NCI-H1930 (cell line): ENCODE measurements around the gene CASTOR2.
"Not testable (repeated sequence)": the region's sequence is repeated elsewhere in the genome, so short reads cannot be mapped to it uniquely, and the experiment has no call there.

Experiments
- DNase-seq, 2 experiments: peaks; one replicate each; lab custom pipeline; 2025; lab: John Stamatoyannopoulos, UW

Gene CASTOR2

DNA sequence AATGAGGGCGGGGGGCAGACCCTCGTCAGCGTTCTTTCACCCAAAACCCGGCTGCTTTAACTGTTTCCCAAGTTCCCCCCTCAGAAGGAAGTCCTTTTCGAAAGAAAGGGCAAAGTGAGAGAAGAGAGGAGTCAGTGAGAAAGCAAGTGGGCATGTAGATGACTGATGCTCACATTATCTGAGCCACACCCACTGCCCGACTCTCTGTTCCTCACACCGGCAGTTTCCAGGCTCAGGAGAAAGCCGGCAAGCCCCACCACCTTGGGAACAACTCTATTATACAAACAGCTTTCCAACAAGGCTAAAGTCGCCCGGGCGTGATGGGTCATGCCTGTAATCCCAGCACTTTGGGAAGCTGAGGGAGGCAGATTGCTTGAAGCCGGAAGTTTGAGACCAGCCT lies 86.0 kb downstream of the CASTOR2 start:
- no peak for DNase-seq

DNA sequence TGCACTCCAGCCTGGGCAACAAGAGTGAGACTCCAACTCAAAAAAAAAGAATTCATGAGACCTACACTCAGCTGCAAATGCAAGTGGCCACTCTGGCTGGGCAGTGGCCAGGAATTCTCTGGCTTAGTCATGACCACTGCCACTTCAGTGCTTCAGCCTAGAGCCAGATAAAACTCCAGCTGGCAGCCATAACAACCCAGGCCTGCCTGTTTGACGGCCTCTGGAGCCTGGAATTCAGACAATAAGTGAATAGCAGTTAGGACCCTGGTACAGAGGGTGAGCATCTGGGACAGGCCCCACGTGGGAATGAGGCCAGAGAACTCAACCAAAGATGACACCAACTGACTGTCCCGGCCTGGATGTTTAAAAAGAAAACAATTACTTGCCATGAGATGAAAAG lies 90.2 kb downstream of the CASTOR2 start:
- DNase-seq = no peak

DNA sequence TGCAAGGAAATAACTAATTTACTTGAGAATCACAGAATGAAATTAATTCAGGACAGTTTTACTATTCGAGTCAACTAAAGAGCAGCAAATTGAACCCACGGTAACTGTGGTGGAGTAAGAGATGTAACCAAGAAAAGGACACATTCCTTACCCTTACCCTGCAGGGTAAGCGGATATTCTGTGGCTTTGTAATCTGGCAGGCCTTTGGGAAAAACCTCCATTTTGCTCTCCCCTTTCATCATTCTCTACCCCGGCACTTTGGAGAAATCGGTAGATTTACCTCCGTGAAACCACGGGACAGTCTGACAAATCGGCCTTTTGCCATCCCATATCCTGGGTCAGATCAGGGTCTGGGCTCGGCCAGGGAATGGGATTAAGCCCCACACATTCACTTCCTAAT lies 90.7 kb downstream of the CASTOR2 start:
- no peak for DNase-seq

DNA sequence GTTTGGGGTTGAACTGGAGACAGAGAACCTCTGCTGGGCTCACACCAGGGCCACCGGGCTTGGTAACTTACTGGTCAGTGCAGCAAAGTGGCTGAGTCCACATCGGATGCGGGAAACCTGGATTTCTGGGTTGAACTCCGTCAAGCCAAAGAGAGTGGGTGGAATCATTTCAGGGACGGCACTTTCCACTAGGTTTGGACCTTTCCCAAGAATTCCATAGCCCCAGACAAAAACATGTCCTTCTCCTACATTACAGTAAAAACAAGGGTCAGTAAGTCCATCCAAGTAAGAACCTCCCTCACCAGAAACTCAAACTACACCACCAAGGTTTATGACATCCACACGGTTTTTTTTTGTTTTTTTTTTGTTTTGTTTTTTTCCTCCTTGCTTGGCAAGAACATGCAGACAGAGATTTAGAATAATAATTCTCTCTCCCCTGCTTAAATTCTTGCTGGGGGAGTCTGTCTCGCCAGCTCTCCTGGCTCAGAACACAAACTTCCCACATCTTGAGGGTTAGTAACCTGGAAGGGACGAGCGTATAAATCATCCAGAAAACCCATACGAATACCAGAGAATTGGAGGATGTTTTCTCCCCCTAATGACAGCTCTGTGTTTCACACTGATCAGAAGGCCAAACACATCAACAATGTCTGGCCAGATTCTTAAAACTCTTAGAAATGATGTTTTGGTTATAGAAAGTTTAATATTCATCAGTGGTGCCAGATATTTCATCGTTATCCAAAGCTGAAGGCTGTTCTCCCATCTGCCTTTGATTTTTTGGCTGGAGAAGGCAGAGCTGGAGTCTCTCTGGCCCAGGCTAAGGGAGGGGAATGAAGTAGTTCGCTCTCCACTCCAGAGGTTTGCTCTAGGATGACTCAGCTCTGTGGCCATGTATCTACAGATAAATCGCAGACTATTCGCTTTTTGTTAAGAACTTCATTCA lies 91.6 kb downstream of the CASTOR2 start:
- no peak for DNase-seq

DNA sequence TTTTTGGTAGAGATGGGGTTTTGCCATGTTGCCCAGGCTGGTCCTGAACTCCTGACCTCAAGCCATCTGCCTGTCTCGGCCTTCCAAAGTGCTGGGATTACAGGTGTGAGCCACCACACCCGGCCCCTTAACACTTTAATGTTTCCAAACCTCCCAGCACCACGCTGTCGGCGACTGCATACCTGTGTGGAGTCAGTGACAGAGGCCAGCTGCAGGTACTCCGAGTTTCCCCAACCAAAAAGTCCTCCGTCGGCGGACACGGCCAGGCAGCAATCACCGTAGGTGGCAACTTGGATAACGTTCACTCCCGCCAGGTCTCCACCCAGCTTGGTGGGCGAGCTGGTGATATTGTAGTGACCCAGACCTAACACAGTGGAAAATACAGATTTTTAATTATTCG lies 93.9 kb downstream of the CASTOR2 start:
- no peak for DNase-seq

DNA sequence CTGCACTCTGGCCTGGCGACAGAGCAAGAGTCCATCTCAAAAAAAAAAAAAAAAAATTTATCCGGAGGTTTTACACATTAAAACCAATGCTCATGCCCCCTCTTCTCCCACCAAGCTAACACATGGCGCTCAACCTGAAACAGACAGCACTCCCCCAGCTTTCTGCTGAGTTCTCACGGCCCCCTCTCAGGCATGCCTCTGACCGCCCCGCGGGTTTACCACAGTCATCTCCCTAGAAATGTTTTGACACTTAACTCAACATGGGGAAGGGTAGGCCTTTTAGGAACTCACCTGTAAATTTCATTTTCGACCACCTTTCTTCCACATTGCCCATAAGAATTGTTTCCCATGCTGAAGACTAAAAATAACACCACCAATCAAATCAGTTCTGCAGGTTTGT lies 99.8 kb downstream of the CASTOR2 start:
- no peak for DNase-seq

DNA sequence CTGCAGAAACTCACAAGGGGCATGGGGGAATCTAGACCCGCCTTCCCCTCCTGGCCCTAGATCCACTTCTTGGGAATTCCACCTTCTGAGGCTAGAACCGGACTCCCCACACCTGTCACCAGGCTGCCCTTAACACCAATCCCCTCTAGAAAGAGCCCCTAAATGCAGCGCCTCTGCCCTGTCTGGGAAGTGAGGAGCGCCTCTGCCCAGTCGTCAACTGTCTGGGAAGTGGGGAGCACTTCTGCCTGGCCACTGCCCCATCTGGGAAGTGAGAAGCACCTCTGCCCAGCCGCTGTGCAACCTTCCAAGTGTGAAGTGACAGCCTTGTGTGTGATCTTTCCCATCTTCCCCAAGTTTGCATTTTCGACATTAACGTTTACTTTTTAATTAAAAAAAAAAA lies 100.3 kb downstream of the CASTOR2 start:
- no peak for DNase-seq

DNA sequence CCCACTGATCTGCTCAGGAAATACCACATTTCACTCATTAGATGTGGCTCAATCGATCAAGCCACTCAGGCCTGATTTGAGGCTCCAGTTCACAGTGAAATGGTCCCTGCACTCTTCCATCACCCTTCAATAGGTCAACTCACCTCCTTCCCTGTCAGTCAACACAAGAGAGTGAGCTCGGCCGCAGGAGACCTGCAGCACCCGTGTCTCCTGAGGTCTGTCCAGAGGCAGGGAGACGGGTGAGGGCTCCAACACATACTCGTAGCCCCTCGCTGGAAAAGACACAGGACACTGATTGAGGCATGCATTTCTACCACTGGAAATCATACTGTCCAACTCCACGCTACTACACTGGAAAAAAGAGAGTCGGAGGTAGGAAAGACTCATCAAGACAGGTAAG lies 102.0 kb downstream of the CASTOR2 start:
- no peak for DNase-seq

DNA sequence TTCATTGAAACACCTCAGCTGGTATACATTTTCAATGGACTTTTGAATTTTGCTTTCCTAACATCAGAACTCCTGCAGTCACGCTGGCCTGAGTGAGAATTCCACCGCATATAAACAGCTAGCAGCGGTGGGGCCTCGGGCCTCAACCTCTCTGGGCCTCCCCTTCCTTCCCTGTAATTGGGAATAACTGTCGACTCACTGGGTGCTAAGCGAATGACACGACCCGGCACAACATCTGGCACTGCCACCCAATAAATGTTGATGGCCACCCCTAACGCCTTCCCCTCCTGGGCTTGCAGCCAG lies 108.4 kb downstream of the CASTOR2 start:
- no peak for DNase-seq

DNA sequence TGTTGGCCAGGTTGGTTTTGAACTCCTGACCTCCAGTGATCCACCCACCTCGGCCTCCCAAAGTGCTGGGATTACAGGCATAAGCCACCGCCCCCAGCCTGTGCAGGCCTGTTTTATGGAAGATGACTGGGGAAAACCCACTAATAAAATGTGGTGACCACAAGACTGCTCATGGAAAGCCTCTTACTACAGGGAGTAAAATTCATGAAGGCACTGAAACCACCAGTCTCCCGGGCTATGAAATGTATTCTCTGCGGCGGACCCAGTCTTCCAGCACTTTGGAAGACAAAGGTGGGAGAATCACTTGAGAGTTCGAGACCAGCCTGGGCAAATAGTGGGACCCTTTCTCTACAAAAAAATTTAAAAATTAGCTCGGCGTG lies 109.7 kb downstream of the CASTOR2 start:
- DNase-seq = not testable (repeated sequence)
